ENCODE measurements around the gene STMN3. TPM values are rescaled to one million over a fixed set of nuclear protein-coding genes. Genes with fewer than 3 reads are reported as not detected.
"Not testable (repeated sequence)": the region's sequence is repeated elsewhere in the genome, so short reads cannot be mapped to it uniquely, and the experiment has no call there.

STMN3 gene
- polyA plus RNA-seq, 1 donor: 13.5 TPM

GRCh38 chr20:63611646-63612045 is 41.6 kb downstream of the STMN3 start:
- no peak for DNase-seq

GRCh38 chr20:63610581-63611435 is 42.4 kb downstream of the STMN3 start:
- DNase-seq: no peak

- DNase-seq: no peak
These were observed 46.5 kb downstream of the STMN3 start for GRCh38 chr20:63606686-63607085.

GRCh38 chr20:63602321-63602720 is 50.9 kb downstream of the STMN3 start:
- no peak for DNase-seq

GRCh38 chr20:63601679-63602078 is 51.5 kb downstream of the STMN3 start:
- DNase-seq: not testable (repeated sequence)

GRCh38 chr20:63599396-63600050 is 53.7 kb downstream of the STMN3 start:
- DNase-seq: no peak

GRCh38 chr20:63598479-63599395 is 54.5 kb downstream of the STMN3 start:
- no peak for DNase-seq

GRCh38 chr20:63597651-63598478 is 55.4 kb downstream of the STMN3 start:
- DNase-seq: no peak

GRCh38 chr20:63596423-63596822 is 56.8 kb downstream of the STMN3 start:
- DNase-seq: no peak

GRCh38 chr20:63595416-63596127 is 57.7 kb downstream of the STMN3 start:
- DNase-seq: no peak

- peak; percentile 39 for DNase-seq
These were observed 59.1 kb downstream of the STMN3 start for GRCh38 chr20:63594043-63594561.

- no peak for DNase-seq
These were observed 60.6 kb downstream of the STMN3 start for GRCh38 chr20:63592661-63593060.

- DNase-seq: no peak
These were observed 61.4 kb downstream of the STMN3 start for GRCh38 chr20:63591786-63592355.

- DNase-seq: no peak
These were observed 62.1 kb downstream of the STMN3 start for GRCh38 chr20:63591147-63591533.

- DNase-seq: no peak
These were observed 62.7 kb downstream of the STMN3 start for GRCh38 chr20:63590218-63591146.

Measured in hindlimb muscle (tissue), 1 donor.